HCT116 (cell line): Measurements from ENCODE around the gene UGT3A2. TPM values are rescaled to one million over a fixed set of nuclear protein-coding genes. Genes with fewer than 3 reads are reported as not detected.

Experiments
- ATAC-seq: fragments of 200-7000 bp; cut with Tn5 transposase; 2 replicates; pipeline ENCODE4 v1.9.1; 2020; ENCODE audit warnings: mild to moderate bottlenecking, moderate library complexity
- BruUV-seq: library from RNA; stranded (reverse); fragments of 400-500 nt; replicated peaks from 2 replicates; lab custom pipeline; 2021; lab: Mats Ljungman, UMichigan
- CTCF ChIA-PET: fragments of 300-600 bp; sonication (Branson Sonifier 250); formaldehyde crosslinking; loops from one replicate; lab custom pipeline; 2021; ENCODE audit warnings: antibody characterized with exemption; lab: Charles Lee
- POLR2A ChIA-PET: fragments of 300-600, 350-600 bp; sonication (Branson Sonifier 250); formaldehyde crosslinking; loops from one replicate; lab custom pipeline; 2021; ENCODE audit warnings: antibody characterized with exemption; lab: Charles Lee
- RAD21 ChIA-PET, 2 experiments: fragments of 300-600 bp; sonication (Branson Sonifier 250); formaldehyde crosslinking; loops; one replicate each; lab custom pipeline; 2023; ENCODE audit warnings: low total read pairs in 2 of 2; ENCODE audit not compliant: uncharacterized antibody in 2 of 2, unreplicated experiment in 2 of 2, low non-redundant PET in 1 of 2; lab: Charles Lee
- DNase-seq: peaks from one replicate; pipeline ENCODE4 v3.0.0-alpha.2; 2010; ENCODE audit warnings: low read depth, low spot score
- H2AFZ ChIP-seq: fragments of 200-600 bp; shearing (Covaris generic), sonication (generic); 2 replicates; pipeline ENCODE4 v1.6.1; 2017; ENCODE audit warnings: low read depth, mixed run types, mixed read lengths, antibody characterized with exemption, low read length; ENCODE audit not compliant: poor library complexity, severe bottlenecking
- H3K27ac ChIP-seq: 2 replicates; pipeline ENCODE4 v1.5.1; 2012; ENCODE audit warnings: low read depth, low read length
- H3K27me3 ChIP-seq: fragments of 200-600 bp; sonication (generic); 2 replicates; pipeline ENCODE4 v1.6.1; 2016; ENCODE audit warnings: mixed run types, low read length, mixed read lengths; ENCODE audit not compliant: insufficient read depth
- H3K36me3 ChIP-seq, 2 experiments: fragments of 200-500 bp in 1 of 2; fragments of 200-600 bp in 1 of 2; sonication (Bioruptor generic) in 1 of 2; sonication (generic) in 1 of 2; 2 replicates each; pipeline versions ENCODE4 v1.5.1 to v1.6.1; 2014 to 2016; ENCODE audit warnings: low read length in 2 of 2, inconsistent platforms in 1 of 2, mixed read lengths in 1 of 2, mixed run types in 1 of 2; ENCODE audit not compliant: insufficient read depth in 2 of 2, control insufficient read depth in 1 of 2
- H3K4me1 ChIP-seq, 2 experiments: fragments of 200-600 bp in 1 of 2; sonication (generic) in 1 of 2; 2 replicates each; pipeline versions ENCODE4 v1.5.1 to v1.6.1; 2012 to 2017; ENCODE audit warnings: low read length in 2 of 2, inconsistent platforms in 1 of 2, mild to moderate bottlenecking in 1 of 2, mixed read lengths in 1 of 2, mixed run types in 1 of 2, moderate library complexity in 1 of 2; ENCODE audit not compliant: insufficient read depth in 2 of 2, control insufficient read depth in 1 of 2
- H3K4me2 ChIP-seq: fragments of 200-600 bp; sonication (generic); 2 replicates; pipeline ENCODE4 v1.6.1; 2017; ENCODE audit warnings: mixed run types, low read length, mixed read lengths
- H3K4me3 ChIP-seq, 2 experiments: fragments of 200-600 bp in 1 of 2; sonication (generic) in 1 of 2; replicated peaks in 1 of 2; 2 replicates each; pipeline ENCODE4 v1.5.1; 2011 to 2016; ENCODE audit warnings: low read length in 2 of 2, control low read depth in 1 of 2, low read depth in 1 of 2, mild to moderate bottlenecking in 1 of 2, mixed read lengths in 1 of 2, mixed run types in 1 of 2
- H3K79me2 ChIP-seq: fragments of 200-600 bp; sonication (generic); 2 replicates; pipeline ENCODE4 v1.6.1; 2017; ENCODE audit warnings: mild to moderate bottlenecking, mixed run types, low read length, moderate library complexity, mixed read lengths; ENCODE audit not compliant: insufficient read depth
- H3K9ac ChIP-seq: fragments of 200-600 bp; sonication (generic); 2 replicates; pipeline ENCODE4 v1.6.1; 2016; ENCODE audit warnings: low read length, mixed read lengths
- H3K9me2 ChIP-seq: fragments of 200-600 bp; sonication (generic), shearing (Covaris generic); 2 replicates; pipeline ENCODE4 v1.6.1; 2017; ENCODE audit warnings: mixed run types, mild to moderate bottlenecking, moderate library complexity; ENCODE audit not compliant: insufficient read depth
- H3K9me3 ChIP-seq, 2 experiments: fragments of 200-500 bp in 1 of 2; fragments of 200-600 bp in 1 of 2; sonication (Bioruptor generic) in 1 of 2; sonication (generic) in 1 of 2; 2 replicates each; pipeline ENCODE4 v1.6.1; 2014 to 2017; ENCODE audit warnings: low read length in 2 of 2, mixed read lengths in 2 of 2, inconsistent platforms in 1 of 2, low read depth in 1 of 2, mild to moderate bottlenecking in 1 of 2, mixed run types in 1 of 2, moderate library complexity in 1 of 2; ENCODE audit not compliant: control insufficient read depth in 1 of 2, insufficient read depth in 1 of 2
- H4K20me1 ChIP-seq: fragments of 200-600 bp; sonication (generic), shearing (Covaris generic); 2 replicates; pipeline ENCODE4 v1.6.1; 2017; ENCODE audit warnings: mixed run types, mild to moderate bottlenecking, moderate library complexity; ENCODE audit not compliant: insufficient read depth
- ATF3 ChIP-seq: IDR thresholded peaks from 2 replicates; pipeline ENCODE4 v1.6.1; 2012
- REST ChIP-seq: IDR thresholded peaks from 2 replicates; pipeline ENCODE4 v1.6.1; 2012; ENCODE audit warnings: low read depth
- SRF ChIP-seq: IDR thresholded peaks from 2 replicates; pipeline ENCODE4 v1.6.1; 2012; ENCODE audit warnings: low read depth
- ZBTB33 ChIP-seq: IDR thresholded peaks from 2 replicates; pipeline ENCODE4 v1.6.1; 2011; ENCODE audit warnings: mild to moderate bottlenecking, low read length, moderate library complexity; ENCODE audit not compliant: insufficient replicate concordance; ENCODE audit errors: extremely low read depth
- intact Hi-C: fragments of 100-400 bp; cut with micrococcal nuclease; formaldehyde crosslinking; loops from 2 replicates; pipeline ENCODE4 v1.10.0; 2022
- total RNA-seq: library from RNA; stranded (reverse); gene quantifications from one replicate; pipeline ENCODE4 v1.2.1, GENCODE V29; 2021; ENCODE audit not compliant: unreplicated experiment

UGT3A2 gene
- total RNA-seq, 1 experiment from 2014 or later = not detected

- no peak for ATAC-seq
Measured at GRCh38 chr5:35990520-35990919, 76.2 kb downstream of the UGT3A2 start.

More at GRCh38 chr5:35990520-35990919, 76.2 kb downstream of the UGT3A2 start:
- Histone ChIP-seq H3K4me1 (no peaks in the 10 kb centered on the region), H3K79me2 (no peaks in the 10 kb centered on the region), H3K9ac (no peak overlapping the region), H3K36me3 (no peaks in the 10 kb centered on the region), H3K27ac (no peak overlapping the region), H3K9me3 (no peaks in the 10 kb centered on the region), H4K20me1 (no peaks in the 10 kb centered on the region), H3K27me3 (peaks cover 24% of the 10 kb centered on the region; the same call in 1 of the 2 replicates), H2AFZ (no peak overlapping the region), H3K9me2 (no peaks in the 10 kb centered on the region), H3K4me3 (no peak overlapping the region), H3K4me2 (no peak overlapping the region)
- TF ChIP-seq SRF (no peak), ZBTB33 (no peak), ATF3 (no peak), REST (no peak)
- intact Hi-C loops = no loop called here
- DNase-seq = no peak
- CTCF ChIA-PET = no interaction called here
- POLR2A ChIA-PET = no interaction called here
- no TSS peak for BruUV-seq
- RAD21 ChIA-PET = no interaction called here
